ENCODE measurements around the gene ZDHHC11.
"Not testable (repeated sequence)": the region's sequence is repeated elsewhere in the genome, so short reads cannot be mapped to it uniquely, and the experiment has no call there.

The ZDHHC11 gene

GRCh38 chr5:754143-754632 is 96.6 kb downstream of the ZDHHC11 start:
- H3K4me3 Mint-ChIP-seq, H3K9me3 Mint-ChIP-seq, H3K36me3 Mint-ChIP-seq: not testable (repeated sequence)
- DNase-seq (ENCODE audit: low spot score in 2 of 2) (peak in 1 of 2 donors; percentile 51), ATAC-seq (peak; percentile 53)
- peaks cover 40% of the 10 kb centered on the region for H3K4me1 Mint-ChIP-seq
- peak overlapping the region; percentile 49 for H3K27ac Mint-ChIP-seq

DNA sequence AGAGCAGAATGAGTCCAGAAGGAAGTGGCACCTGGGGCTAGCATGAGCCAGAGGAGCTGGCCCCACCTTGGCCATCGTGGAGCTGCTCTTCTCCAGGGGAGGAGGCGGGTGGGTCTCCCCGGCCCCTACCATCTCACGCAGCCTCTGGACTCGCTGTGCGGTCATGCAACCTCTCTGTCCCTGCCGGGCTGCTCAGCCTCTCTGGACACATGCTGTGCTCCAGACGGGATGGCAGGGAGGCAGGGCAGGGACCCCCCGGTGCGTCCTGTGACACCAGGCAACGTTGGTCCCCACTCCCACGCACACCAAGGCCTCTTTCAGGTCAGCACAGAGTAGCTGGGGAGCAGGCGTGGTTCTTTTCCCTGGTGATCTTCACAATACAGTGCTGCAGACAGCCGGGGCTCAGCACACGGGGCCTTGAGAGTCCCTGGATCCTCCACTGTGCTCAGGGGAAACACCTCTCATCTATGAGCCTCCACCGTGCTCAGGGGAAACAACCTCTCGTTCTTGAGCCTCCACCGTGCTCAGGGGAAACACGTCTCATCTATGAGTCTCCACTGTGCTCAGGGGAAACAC is 97.1 kb downstream of the ZDHHC11 start:
- not testable (repeated sequence) for H3K4me3 Mint-ChIP-seq; ATAC-seq; DNase-seq (ENCODE audit: low spot score in 2 of 2); H3K9me3 Mint-ChIP-seq; H3K36me3 Mint-ChIP-seq
- H3K27ac Mint-ChIP-seq, result peak overlapping the region; percentile 49
- H3K4me1 Mint-ChIP-seq, result peaks cover 35% of the 10 kb centered on the region

DNA sequence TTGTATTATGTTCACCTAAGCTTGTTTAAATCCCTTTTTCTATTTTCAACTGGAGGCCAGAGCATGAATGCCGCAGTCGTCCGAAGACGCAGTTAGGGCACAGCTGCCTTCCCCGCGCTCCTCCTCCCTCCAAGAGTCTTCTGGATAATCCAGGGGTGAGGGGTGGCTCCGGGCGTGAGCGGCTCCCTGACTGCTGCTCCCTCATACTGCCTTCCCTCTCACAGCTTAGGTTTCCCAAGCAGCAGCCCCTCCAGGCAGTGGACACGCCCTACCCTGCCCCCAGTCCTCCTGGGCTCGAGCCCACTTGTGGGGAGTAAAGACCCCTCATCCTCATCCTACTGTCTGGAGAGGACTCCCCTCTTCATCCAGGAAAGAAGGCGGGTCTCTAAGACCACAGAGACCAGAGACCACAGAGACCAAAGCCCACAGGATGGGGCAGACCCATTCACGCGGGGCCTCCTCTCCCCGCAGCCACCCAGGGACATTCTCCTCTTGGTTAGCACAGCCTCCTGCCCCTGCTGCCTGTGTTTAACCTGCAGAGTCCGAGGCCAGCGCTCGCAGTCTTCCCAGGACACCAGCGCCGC is 98.2 kb downstream of the ZDHHC11 start:
- H3K9me3 Mint-ChIP-seq; H3K4me3 Mint-ChIP-seq; ATAC-seq; H3K27ac Mint-ChIP-seq; DNase-seq (ENCODE audit: low spot score in 2 of 2); H3K36me3 Mint-ChIP-seq: not testable (repeated sequence)
- peaks cover 25% of the 10 kb centered on the region for H3K4me1 Mint-ChIP-seq

DNA sequence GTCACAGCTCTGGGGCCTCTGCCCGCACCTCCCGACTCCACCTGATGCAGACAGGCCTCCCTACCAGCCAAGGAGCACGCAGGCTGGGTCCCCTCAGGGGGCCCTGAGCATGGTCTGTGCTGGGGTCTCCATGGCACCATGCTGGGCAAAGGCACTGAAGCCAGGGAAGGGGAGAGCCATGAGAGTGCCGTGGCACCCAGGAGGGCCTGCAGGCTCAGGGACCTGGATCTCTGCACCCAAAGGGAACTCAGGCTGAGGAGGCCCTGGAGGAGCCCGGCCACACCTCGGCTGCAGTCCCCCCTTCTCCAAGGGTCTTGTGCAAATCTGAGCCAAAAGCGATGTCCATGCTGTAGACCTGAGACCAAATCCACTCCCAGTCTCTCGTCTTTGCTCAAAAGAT is 98.8 kb downstream of the ZDHHC11 start:
- not testable (repeated sequence) for H3K9me3 Mint-ChIP-seq; DNase-seq (ENCODE audit: low spot score in 2 of 2); H3K36me3 Mint-ChIP-seq; ATAC-seq; H3K4me3 Mint-ChIP-seq; H3K27ac Mint-ChIP-seq
- peaks cover 18% of the 10 kb centered on the region for H3K4me1 Mint-ChIP-seq

DNA sequence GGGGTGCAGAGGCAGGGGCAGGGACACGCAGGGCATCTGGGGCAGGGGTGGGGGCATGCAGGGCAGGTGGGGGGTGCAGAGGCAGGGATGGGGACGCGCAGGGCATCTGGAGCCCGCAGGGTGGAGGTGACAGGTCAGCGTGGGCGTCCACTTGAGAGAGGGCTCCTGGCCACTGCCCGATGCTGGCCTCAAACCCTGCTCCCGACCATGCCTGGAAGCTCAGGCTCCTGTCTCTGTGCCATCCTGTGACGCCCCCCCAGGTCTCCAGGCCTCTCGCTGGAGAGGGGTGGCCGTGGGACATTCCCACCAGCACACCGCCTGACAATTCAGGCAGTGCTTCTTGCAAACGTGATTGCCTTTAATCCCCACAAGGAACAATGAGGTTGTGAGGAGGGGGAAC is 99.3 kb downstream of the ZDHHC11 start:
- no peak overlapping the region for H3K4me3 Mint-ChIP-seq
- no peak for DNase-seq (ENCODE audit: low spot score in 2 of 2)
- H3K4me1 Mint-ChIP-seq, result peaks cover 13% of the 10 kb centered on the region

GRCh38 chr5:750226-750625 is 100.6 kb downstream of the ZDHHC11 start:
- not testable (repeated sequence) for H3K27ac Mint-ChIP-seq; H3K4me3 Mint-ChIP-seq; ATAC-seq; DNase-seq (ENCODE audit: low spot score in 2 of 2); H3K9me3 Mint-ChIP-seq
- Mint-ChIP-seq H3K36me3 (peaks cover 12% of the 10 kb centered on the region), H3K4me1 (peaks cover 10% of the 10 kb centered on the region)

More for the DNA sequence above, 99.3 kb downstream of the ZDHHC11 start:
- Mint-ChIP-seq H3K9me3 (no peaks in the 10 kb centered on the region), H3K36me3 (peaks cover 10% of the 10 kb centered on the region), H3K27ac (no peak overlapping the region)
- ATAC-seq, result no peak

DNA sequence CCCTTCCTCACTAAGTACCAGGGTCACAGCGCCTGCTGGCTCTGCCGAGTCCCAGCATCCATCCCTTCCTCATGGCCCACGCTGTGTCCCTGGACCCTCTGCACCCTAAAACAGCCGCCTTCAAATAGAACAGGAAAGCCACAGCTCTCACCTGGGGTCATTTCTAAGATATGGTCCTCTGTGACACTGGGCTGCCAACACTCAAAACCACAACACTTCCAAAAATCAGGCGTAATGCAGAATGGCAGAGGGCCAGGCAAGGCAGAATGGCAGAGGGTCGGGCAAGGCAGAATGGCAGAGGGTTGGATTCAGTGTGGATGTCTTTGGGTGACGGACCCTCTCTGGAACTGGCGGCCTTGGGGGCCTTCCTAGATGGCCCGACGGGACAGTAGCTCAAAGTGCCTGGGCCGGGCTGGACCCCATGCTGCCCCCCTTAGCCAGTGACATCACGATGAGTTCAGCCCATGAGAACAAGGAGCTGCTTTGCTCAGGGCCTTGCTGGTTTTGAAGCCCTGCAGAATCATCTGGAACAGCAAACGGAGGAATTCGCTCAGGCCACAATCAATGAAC is 101.6 kb downstream of the ZDHHC11 start:
- DNase-seq (ENCODE audit: low spot score in 2 of 2) (no peak), ATAC-seq (no peak)
- peaks cover 6% of the 10 kb centered on the region for H3K4me1 Mint-ChIP-seq
- no peak overlapping the region for H3K4me3 Mint-ChIP-seq
- H3K27ac Mint-ChIP-seq, result no peak overlapping the region
- peaks cover 10% of the 10 kb centered on the region for H3K36me3 Mint-ChIP-seq
- H3K9me3 Mint-ChIP-seq, result no peaks in the 10 kb centered on the region

DNA sequence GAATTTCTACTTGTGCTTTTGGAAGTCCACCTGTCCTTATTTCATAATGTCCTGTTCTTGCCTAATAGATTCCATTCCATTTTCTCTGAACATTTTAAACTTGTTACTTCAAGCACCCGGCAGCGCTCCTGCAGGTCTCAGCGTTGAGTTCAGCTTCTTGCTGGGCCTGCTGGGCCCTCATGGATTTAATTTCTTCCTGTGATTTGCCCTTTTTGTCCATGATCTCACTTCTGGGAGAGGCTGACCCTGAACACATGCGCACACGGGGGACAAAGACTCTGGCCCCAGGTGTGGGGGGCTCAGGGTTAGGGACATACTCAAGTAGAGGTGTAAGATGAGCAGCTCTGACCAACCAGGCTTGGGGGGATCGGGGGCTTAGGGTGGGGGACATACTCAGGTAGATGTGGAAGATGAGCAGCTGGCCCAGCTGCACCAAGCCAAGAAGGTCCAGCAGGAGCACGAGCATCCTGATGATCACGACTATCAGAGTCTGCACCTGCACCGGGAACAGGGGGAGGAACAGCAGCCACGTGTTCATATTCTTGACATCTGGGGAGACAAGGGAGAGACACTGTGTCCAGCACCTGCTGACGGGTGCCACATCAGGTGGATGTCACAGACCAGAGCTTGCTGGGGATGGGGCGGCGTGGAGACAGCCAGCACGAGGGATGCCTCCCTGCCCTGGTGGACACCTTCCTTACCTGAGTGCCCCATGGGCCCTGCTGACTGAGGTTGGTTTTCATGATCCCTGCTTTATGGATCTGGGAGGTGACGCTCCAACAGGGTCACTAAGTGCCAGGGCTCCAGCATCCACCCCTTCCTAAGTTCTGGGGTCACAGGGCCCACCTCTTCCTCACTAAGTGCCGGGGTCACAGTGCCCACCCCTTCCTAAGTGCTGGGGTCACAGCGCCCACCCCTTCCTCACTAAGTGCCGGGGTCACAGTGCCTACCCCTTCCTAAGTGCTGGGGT is 102.5 kb downstream of the ZDHHC11 start:
- not testable (repeated sequence) for H3K9me3 Mint-ChIP-seq; H3K4me1 Mint-ChIP-seq; ATAC-seq; DNase-seq (ENCODE audit: low spot score in 2 of 2); H3K36me3 Mint-ChIP-seq; H3K4me3 Mint-ChIP-seq
- peak overlapping the region; percentile 20 for H3K27ac Mint-ChIP-seq

DNA sequence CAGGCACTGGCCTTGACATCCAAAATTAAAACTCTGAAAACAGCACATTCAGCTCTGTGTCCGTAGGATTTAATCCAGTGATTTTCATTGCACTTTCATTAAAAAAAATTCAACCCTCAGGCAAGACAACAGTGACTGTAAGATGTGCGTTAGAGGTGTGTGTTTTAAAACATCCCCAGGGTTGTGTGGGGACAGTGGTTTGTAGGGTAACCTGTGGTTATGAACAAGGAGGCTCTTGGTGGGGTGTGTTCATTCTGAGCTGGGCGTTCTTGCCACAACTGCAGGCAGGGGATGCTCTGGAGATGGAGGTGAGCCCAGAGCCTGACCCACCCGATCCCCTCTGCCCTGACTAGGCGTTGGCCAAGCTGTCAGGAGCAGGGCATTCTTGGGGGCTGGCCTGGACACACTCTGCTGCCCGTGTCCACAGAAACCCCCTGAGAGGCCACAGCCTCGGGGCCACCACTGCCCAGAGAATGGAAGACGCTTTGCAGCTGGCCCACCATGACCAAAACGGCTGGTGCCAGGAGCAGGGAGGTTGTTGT is 103.4 kb downstream of the ZDHHC11 start:
- not testable (repeated sequence) for H3K36me3 Mint-ChIP-seq; H3K4me3 Mint-ChIP-seq; H3K4me1 Mint-ChIP-seq; H3K27ac Mint-ChIP-seq; H3K9me3 Mint-ChIP-seq; DNase-seq (ENCODE audit: low spot score in 2 of 2)
- peak; percentile 22 for ATAC-seq

- H3K36me3 Mint-ChIP-seq, result peaks cover 5% of the 10 kb centered on the region
- no peak overlapping the region for H3K4me3 Mint-ChIP-seq
- DNase-seq (ENCODE audit: low spot score in 2 of 2) (no peak), ATAC-seq (peak; percentile 5)
- no peaks in the 10 kb centered on the region for H3K4me1 Mint-ChIP-seq
- H3K9me3 Mint-ChIP-seq, result no peaks in the 10 kb centered on the region
- H3K27ac Mint-ChIP-seq, result no peak overlapping the region
Measured at GRCh38 chr5:746258-746761, 104.5 kb downstream of the ZDHHC11 start.
